Glutamatergic neuron (in vitro differentiated cells): ENCODE results near the gene LBH. TPM values are rescaled to one million over a fixed set of nuclear protein-coding genes. Genes with fewer than 3 reads are reported as not detected.

Experiments
- DNase-seq: peaks from one replicate; pipeline ENCODE4 v3.0.0; 2022
- H3K27ac Mint-ChIP-seq: one replicate; pipeline ENCODE4 v1.8.0; 2020; ENCODE audit warnings: mild to moderate bottlenecking, mixed read lengths, inconsistent platforms; ENCODE audit not compliant: unreplicated experiment
- H3K27me3 Mint-ChIP-seq: one replicate; pipeline ENCODE4 v1.8.0; 2020; ENCODE audit warnings: mild to moderate bottlenecking, moderate library complexity, mixed read lengths, inconsistent platforms; ENCODE audit not compliant: unreplicated experiment
- H3K36me3 Mint-ChIP-seq: one replicate; pipeline ENCODE4 v1.8.0; 2020; ENCODE audit warnings: mild to moderate bottlenecking, mixed read lengths, inconsistent platforms; ENCODE audit not compliant: unreplicated experiment
- H3K4me1 Mint-ChIP-seq: one replicate; pipeline ENCODE4 v1.8.0; 2020; ENCODE audit warnings: mild to moderate bottlenecking, low read depth, mixed read lengths, inconsistent platforms; ENCODE audit not compliant: unreplicated experiment
- H3K4me3 Mint-ChIP-seq: one replicate; pipeline ENCODE4 v1.8.0; 2020; ENCODE audit warnings: mild to moderate bottlenecking, mixed read lengths, inconsistent platforms; ENCODE audit not compliant: unreplicated experiment
- H3K9me3 Mint-ChIP-seq: one replicate; pipeline ENCODE4 v1.8.0; 2020; ENCODE audit warnings: mild to moderate bottlenecking, moderate library complexity, mixed read lengths, inconsistent platforms; ENCODE audit not compliant: unreplicated experiment
- CTCF ChIP-seq: fragments of 200-600 bp; sonication (generic); IDR thresholded peaks from one replicate; pipeline ENCODE4 v1.5.0; 2021; ENCODE audit not compliant: partially characterized antibody, unreplicated experiment
- total RNA-seq: library from RNA; stranded (reverse); fragmentation: NEBNext Ultra II Directional; extraction: Animal tissue kit (Norgen Biotek cat#: 25700); gene quantifications from one replicate; pipeline ENCODE4 v1.2.1, GENCODE V29; 2021; ENCODE audit not compliant: unreplicated experiment

Gene LBH
- total RNA-seq, 1 donor from 2014 or later = 112 TPM

DNA sequence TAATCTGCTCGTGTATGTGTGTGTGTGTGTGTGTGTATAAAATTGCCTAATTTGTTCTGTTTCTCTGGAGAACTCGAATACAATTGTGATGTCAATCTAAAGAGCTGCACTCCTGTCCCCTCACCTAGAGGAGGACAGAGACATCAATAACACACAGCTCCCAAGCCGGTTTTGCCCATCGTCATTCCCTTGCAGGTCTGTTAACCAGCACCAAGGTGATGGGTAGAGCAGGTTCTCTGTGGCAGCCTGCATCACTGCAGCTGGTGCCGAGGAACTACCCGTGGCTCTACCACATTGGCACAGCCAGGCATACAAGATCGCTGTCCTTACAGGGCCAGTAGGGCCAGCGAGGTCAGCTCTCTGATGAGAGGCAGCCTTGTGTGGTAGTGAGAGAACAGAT is 41.0 kb downstream of the LBH start:
- H3K4me1 Mint-ChIP-seq = peaks cover 4% of the 10 kb centered on the region
- no peaks in the 10 kb centered on the region for H3K27me3 Mint-ChIP-seq
- no peak for TF ChIP-seq CTCF
- no peak overlapping the region for H3K27ac Mint-ChIP-seq
- H3K36me3 Mint-ChIP-seq = no peaks in the 10 kb centered on the region
- no peak for DNase-seq
- H3K9me3 Mint-ChIP-seq = peaks cover 2% of the 10 kb centered on the region
- H3K4me3 Mint-ChIP-seq = no peak overlapping the region

DNA sequence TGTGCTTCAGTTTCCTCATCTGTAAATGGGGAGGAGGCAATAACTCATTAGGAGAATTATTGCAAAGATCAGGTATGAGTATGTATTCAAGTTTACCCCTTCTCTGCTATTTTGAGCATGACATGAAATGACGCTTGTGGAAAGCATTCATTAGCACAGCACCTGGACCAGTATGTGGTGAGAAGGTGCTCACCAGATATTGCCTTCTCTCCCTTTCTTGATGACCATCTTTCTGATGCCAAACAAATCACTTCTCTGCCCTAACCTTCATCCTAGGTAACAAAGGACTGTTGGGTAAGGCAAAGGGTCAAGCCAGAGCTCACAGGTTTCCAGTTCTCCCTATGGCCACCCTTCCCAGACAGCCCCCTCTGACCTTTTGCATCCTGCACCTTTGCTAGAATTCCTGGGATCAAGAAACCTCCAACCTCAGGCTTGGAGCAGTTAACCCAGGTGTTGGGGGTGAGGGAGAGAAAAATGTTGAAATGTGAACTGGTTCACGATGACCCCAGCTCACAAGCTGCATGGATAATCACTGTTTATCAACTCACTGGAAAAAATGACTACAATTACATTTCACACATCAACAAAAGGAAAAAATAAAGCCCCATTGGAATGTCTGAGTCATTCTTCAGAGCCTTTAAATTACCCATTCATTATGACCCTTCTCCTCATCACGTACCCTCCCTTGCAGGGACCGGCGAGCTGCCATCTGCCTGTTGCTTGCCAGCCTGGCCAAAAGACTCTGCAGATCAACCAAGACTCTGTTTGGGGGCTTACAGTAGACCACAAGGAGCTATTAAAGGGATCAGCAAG is 41.6 kb downstream of the LBH start:
- Mint-ChIP-seq H3K27ac (no peak overlapping the region), H3K27me3 (no peaks in the 10 kb centered on the region), H3K36me3 (no peaks in the 10 kb centered on the region), H3K4me3 (no peak overlapping the region), H3K9me3 (peaks cover 2% of the 10 kb centered on the region), H3K4me1 (peaks cover 1% of the 10 kb centered on the region)
- DNase-seq = no peak
- no peak for TF ChIP-seq CTCF

DNA sequence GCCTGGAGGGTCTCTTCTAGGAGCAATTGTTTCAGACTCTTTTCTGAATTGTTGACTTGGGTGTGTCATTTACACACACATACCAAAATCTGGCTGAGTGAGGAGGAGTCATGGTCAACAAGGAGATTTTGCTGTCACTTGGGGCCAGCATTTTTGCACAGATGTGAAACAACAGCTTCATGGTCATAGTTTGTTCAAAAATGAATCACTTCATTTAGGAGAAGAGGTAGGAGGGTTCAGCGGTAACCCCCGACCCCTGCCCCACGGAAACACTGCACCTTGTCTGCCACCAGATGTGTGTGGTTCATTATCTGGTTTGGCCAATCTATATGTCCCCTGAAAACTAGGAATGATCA is 42.2 kb downstream of the LBH start:
- no peak for DNase-seq
- no peak overlapping the region for H3K4me3 Mint-ChIP-seq
- H3K4me1 Mint-ChIP-seq = no peaks in the 10 kb centered on the region
- H3K27ac Mint-ChIP-seq = no peak overlapping the region
- H3K9me3 Mint-ChIP-seq = peaks cover 2% of the 10 kb centered on the region
- H3K27me3 Mint-ChIP-seq = no peaks in the 10 kb centered on the region
- no peak for TF ChIP-seq CTCF
- no peaks in the 10 kb centered on the region for H3K36me3 Mint-ChIP-seq

GRCh38 chr2:30275256-30275655 is 43.9 kb downstream of the LBH start:
- no peaks in the 10 kb centered on the region for H3K4me1 Mint-ChIP-seq
- TF ChIP-seq CTCF = no peak
- no peaks in the 10 kb centered on the region for H3K36me3 Mint-ChIP-seq
- no peak for DNase-seq
- H3K4me3 Mint-ChIP-seq = no peak overlapping the region
- peaks cover 2% of the 10 kb centered on the region for H3K9me3 Mint-ChIP-seq
- no peak overlapping the region for H3K27ac Mint-ChIP-seq
- H3K27me3 Mint-ChIP-seq = no peaks in the 10 kb centered on the region

DNA sequence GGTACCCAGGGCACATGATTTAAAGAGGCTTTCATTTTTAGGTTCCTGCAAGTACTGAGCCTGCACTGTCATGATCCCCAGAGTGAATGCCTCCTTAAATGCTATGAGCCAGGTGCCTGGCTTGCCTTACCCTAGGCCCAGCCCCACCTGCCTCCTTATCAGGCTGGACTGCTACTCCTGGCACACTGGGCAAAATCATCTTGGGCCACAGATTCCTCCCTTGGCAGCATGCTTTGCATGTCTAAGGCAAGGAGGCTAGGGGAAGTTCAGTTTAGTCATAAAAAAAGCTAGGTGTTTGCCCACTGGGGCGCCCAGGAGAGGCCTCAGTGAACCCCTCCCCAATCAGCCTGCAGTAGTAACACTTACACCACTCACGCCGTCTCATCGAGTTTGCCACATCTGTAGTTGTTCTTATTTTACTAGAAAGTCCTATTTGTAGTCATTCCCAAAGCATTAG is 45.1 kb downstream of the LBH start:
- DNase-seq = no peak
- Mint-ChIP-seq H3K9me3 (no peaks in the 10 kb centered on the region), H3K4me3 (no peak overlapping the region), H3K27me3 (no peaks in the 10 kb centered on the region), H3K36me3 (no peaks in the 10 kb centered on the region), H3K4me1 (peaks cover 2% of the 10 kb centered on the region), H3K27ac (no peak overlapping the region)
- TF ChIP-seq CTCF = no peak
